ENCODE data around the gene GPSM1. TPM values are rescaled to one million over a fixed set of nuclear protein-coding genes. Genes with fewer than 3 reads are reported as not detected.
"Not testable (repeated sequence)": the region's sequence is repeated elsewhere in the genome, so short reads cannot be mapped to it uniquely, and the experiment has no call there.

The GPSM1 gene
- total RNA-seq, 1 donor, result 39.1 TPM

DNA sequence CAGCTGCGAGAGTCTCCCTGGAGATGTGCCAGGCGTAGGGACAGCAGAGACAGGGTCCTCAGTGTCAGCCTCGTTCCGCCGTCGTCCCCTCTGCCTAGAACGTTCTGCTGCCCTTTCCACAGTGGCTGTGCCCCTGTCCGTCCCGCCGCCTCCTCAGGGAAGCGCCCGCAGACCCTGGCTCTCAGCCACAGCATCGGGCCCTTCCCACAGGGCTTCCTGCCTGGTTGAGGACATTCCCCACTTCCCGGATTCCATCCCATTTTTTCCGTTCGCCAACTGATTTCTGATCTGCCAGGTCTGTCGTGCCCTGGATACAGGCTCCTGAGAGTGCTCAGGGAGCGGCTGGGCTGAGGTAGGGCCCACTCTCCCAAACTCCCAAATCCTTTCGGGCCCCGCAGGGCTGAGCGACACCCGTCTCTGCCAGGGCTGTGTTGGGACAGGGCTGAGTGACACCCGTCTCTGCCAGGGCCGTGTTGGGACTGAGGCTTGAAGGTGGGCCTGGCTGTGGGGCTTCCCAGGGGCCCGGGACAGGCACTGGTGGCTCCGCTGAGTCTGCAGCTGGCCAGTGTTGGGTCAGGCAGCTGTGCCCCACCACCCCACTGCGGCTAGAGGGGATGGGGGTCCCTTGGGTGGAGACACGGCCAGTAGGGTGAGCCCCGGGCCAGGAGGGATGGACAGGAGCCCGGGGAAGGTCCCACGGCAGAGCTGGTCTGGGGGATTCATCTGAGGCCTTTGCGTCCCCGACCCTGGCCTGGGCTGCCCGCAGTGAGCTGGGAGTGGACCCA, 20.3 kb downstream of the GPSM1 start:
- H3K4me1 ChIP-seq (ENCODE audit: insufficient read depth, low read length), result peaks cover 27% of the 10 kb centered on the region
- peaks cover 39% of the 10 kb centered on the region for H4K20me1 ChIP-seq (ENCODE audit: insufficient read depth, low read length)
- no peak overlapping the region for H3K27ac ChIP-seq (ENCODE audit: low read depth, low read length)
- H2AFZ ChIP-seq (ENCODE audit: low read length), result no peak overlapping the region
- peak overlapping the region; percentile 28 for H3K4me2 ChIP-seq (ENCODE audit: insufficient read depth, low read length)
- H3K4me3 ChIP-seq (ENCODE audit: insufficient read depth, low read length), result no peak overlapping the region
- peaks cover 16% of the 10 kb centered on the region for H3K36me3 ChIP-seq (ENCODE audit: insufficient read depth, low read length)
- H3K79me2 ChIP-seq (ENCODE audit: insufficient read depth, low read length), result no peaks in the 10 kb centered on the region
- no peaks in the 10 kb centered on the region for H3K9me3 ChIP-seq (ENCODE audit: low read depth, low read length)
- no peaks in the 10 kb centered on the region for H3K27me3 ChIP-seq (ENCODE audit: insufficient read depth, low read length)
- no peak for DNase-seq (ENCODE audit: insufficient read length, low spot score, missing footprints)
- TF ChIP-seq, protein P1, sequence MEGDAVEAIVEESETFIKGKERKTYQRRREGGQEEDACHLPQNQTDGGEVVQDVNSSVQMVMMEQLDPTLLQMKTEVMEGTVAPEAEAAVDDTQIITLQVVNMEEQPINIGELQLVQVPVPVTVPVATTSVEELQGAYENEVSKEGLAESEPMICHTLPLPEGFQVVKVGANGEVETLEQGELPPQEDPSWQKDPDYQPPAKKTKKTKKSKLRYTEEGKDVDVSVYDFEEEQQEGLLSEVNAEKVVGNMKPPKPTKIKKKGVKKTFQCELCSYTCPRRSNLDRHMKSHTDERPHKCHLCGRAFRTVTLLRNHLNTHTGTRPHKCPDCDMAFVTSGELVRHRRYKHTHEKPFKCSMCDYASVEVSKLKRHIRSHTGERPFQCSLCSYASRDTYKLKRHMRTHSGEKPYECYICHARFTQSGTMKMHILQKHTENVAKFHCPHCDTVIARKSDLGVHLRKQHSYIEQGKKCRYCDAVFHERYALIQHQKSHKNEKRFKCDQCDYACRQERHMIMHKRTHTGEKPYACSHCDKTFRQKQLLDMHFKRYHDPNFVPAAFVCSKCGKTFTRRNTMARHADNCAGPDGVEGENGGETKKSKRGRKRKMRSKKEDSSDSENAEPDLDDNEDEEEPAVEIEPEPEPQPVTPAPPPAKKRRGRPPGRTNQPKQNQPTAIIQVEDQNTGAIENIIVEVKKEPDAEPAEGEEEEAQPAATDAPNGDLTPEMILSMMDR (IDR thresholded peaks at IDR 0.05; ENCODE audit: extremely low read depth, low read depth, low read length), result no peak

DNA sequence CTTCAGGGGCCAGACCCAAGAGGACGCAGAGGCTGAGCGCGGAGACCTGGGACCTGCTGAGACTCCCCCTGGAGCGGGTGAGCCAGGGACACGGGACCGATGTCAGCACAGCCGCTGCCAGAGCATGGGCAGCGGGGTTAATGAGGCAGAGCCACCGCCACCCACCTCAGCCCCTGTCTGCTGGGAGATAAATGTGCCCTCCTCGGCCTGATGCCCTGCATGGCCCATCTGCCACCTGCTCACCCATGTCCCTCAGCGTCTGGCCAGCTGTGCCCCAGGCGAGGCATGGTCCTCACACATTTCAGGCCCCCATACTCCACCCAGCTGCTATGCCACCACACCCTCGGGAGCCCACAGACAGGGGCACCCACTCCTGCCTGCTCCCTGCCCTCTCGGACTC, 21.4 kb downstream of the GPSM1 start:
- no peaks in the 10 kb centered on the region for H3K9me3 ChIP-seq (ENCODE audit: low read depth, low read length)
- H3K27ac ChIP-seq (ENCODE audit: low read depth, low read length), result no peak overlapping the region
- H3K4me1 ChIP-seq (ENCODE audit: insufficient read depth, low read length), result peaks cover 27% of the 10 kb centered on the region
- H3K4me3 ChIP-seq (ENCODE audit: insufficient read depth, low read length), result no peak overlapping the region
- H3K36me3 ChIP-seq (ENCODE audit: insufficient read depth, low read length), result peaks cover 16% of the 10 kb centered on the region
- no peaks in the 10 kb centered on the region for H3K79me2 ChIP-seq (ENCODE audit: insufficient read depth, low read length)
- no peaks in the 10 kb centered on the region for H3K27me3 ChIP-seq (ENCODE audit: insufficient read depth, low read length)
- H3K4me2 ChIP-seq (ENCODE audit: insufficient read depth, low read length), result no peak overlapping the region
- no peak for DNase-seq (ENCODE audit: insufficient read length, low spot score, missing footprints)
- H2AFZ ChIP-seq (ENCODE audit: low read length), result no peak overlapping the region
- H4K20me1 ChIP-seq (ENCODE audit: insufficient read depth, low read length), result peaks cover 44% of the 10 kb centered on the region
- TF ChIP-seq, protein P1 (IDR thresholded peaks at IDR 0.05; ENCODE audit: extremely low read depth, low read depth, low read length), result no peak

DNA sequence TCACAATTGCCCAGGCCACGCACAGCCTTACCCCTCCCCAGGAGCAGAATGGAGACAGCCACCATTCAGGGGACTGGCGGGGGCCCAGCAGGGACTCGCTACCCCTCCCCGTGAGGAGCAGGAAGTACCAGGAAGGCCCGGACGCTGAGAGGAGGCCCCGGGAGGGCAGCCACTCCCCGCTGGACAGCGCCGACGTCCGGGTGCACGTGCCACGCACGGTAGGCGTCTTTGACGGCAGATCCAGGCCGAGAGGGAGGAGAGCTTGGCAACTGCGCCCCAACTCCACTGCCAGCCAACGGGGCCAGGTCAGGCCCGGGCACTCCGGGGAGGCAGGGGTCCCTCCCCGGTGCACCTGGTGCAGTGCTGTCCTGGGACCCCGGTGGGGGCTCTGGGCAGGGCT, 22.2 kb downstream of the GPSM1 start:
- Histone ChIP-seq H3K4me1 (ENCODE audit: insufficient read depth, low read length) (peaks cover 26% of the 10 kb centered on the region), H4K20me1 (ENCODE audit: insufficient read depth, low read length) (peaks cover 46% of the 10 kb centered on the region), H3K4me3 (ENCODE audit: insufficient read depth, low read length) (no peak overlapping the region), H3K79me2 (ENCODE audit: insufficient read depth, low read length) (no peaks in the 10 kb centered on the region), H3K36me3 (ENCODE audit: insufficient read depth, low read length) (peaks cover 16% of the 10 kb centered on the region), H3K4me2 (ENCODE audit: insufficient read depth, low read length) (no peak overlapping the region), H2AFZ (ENCODE audit: low read length) (no peak overlapping the region), H3K27ac (ENCODE audit: low read depth, low read length) (no peak overlapping the region), H3K9me3 (ENCODE audit: low read depth, low read length) (no peaks in the 10 kb centered on the region), H3K27me3 (ENCODE audit: insufficient read depth, low read length) (no peaks in the 10 kb centered on the region)
- DNase-seq (ENCODE audit: insufficient read length, low spot score, missing footprints), result no peak
- TF ChIP-seq, protein P1 (IDR thresholded peaks at IDR 0.05; ENCODE audit: extremely low read depth, low read depth, low read length), result no peak

DNA sequence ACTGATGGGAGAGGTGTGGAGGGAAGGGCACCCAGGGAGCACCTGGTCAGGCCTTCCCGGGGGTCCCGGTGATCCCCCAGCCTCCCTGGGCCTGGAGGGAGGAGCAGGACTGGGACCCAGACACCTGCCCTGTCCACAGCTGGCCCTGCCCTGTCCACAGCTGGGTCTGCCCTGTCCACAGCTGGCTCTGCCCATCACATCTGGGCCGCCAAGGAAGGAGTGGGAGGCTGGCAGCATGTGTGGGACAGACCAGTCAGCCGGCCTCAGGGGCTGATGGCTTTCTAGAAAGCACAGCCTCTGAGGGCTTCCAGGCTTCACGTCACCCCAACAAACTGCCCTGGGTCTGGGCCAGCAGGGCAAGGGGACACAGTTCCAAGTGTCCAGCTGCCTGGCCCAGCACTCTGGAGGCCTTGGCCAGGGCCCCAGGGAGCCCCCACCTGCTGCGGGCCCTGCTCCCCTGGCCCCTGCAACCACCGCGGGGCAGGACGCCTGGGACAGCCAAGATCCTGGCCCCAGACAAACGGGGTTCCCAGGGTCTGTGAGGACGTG, 24.0 kb downstream of the GPSM1 start:
- H2AFZ ChIP-seq (ENCODE audit: low read length), result no peak overlapping the region
- DNase-seq (ENCODE audit: insufficient read length, low spot score, missing footprints), result no peak
- H3K9me3 ChIP-seq (ENCODE audit: low read depth, low read length), result no peaks in the 10 kb centered on the region
- no peaks in the 10 kb centered on the region for H3K79me2 ChIP-seq (ENCODE audit: insufficient read depth, low read length)
- no peak overlapping the region for H3K4me3 ChIP-seq (ENCODE audit: insufficient read depth, low read length)
- peaks cover 41% of the 10 kb centered on the region for H4K20me1 ChIP-seq (ENCODE audit: insufficient read depth, low read length)
- peaks cover 12% of the 10 kb centered on the region for H3K4me1 ChIP-seq (ENCODE audit: insufficient read depth, low read length)
- no peaks in the 10 kb centered on the region for H3K27me3 ChIP-seq (ENCODE audit: insufficient read depth, low read length)
- TF ChIP-seq, protein P1 (IDR thresholded peaks at IDR 0.05; ENCODE audit: extremely low read depth, low read depth, low read length), result no peak
- no peak overlapping the region for H3K4me2 ChIP-seq (ENCODE audit: insufficient read depth, low read length)
- H3K36me3 ChIP-seq (ENCODE audit: insufficient read depth, low read length), result peaks cover 20% of the 10 kb centered on the region
- H3K27ac ChIP-seq (ENCODE audit: low read depth, low read length), result no peak overlapping the region

DNA sequence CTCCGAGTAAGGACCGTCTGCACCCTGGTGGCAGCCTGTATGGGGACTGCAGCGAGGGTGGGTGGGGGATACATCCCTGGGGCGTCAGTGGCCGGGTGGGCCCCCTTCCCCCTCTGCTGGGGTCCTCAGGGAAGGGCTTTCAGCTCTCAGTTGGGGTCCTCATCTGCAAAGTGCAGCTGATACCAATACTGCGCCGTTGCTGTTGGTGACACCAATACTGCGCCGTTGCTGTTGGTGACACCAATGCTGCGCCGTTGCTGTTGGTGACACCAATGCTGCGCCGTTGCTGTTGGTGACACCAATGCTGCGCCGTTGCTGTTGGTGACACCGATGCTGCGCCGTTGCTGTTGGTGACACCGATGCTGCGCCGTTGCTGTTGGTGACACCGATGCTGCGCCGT, 24.5 kb downstream of the GPSM1 start:
- H3K79me2 ChIP-seq (ENCODE audit: insufficient read depth, low read length); H2AFZ ChIP-seq (ENCODE audit: low read length); H3K27ac ChIP-seq (ENCODE audit: low read depth, low read length); H3K9me3 ChIP-seq (ENCODE audit: low read depth, low read length); H3K4me3 ChIP-seq (ENCODE audit: insufficient read depth, low read length); H3K4me2 ChIP-seq (ENCODE audit: insufficient read depth, low read length); H3K27me3 ChIP-seq (ENCODE audit: insufficient read depth, low read length); DNase-seq (ENCODE audit: insufficient read length, low spot score, missing footprints); H3K4me1 ChIP-seq (ENCODE audit: insufficient read depth, low read length): not testable (repeated sequence)
- H4K20me1 ChIP-seq (ENCODE audit: insufficient read depth, low read length), result peaks cover 39% of the 10 kb centered on the region
- H3K36me3 ChIP-seq (ENCODE audit: insufficient read depth, low read length), result peaks cover 25% of the 10 kb centered on the region
